Non-pigmented ciliary epithelial cell (primary cell): ENCODE results near the gene DAD1.

ENCODE experiments used
- DNase-seq: peaks from one replicate; pipeline ENCODE4 v3.0.0-alpha.2; 2010; ENCODE audit warnings: low read depth

The DAD1 gene

GRCh38 chr14:22517117-22517720 is 71.8 kb downstream of the DAD1 start:
- no peak for DNase-seq

GRCh38 chr14:22515929-22516328 is 73.1 kb downstream of the DAD1 start:
- no peak for DNase-seq
